ENCODE results near the gene CAMK2B. TPM values are rescaled to one million over a fixed set of nuclear protein-coding genes. Genes with fewer than 3 reads are reported as not detected.

CAMK2B gene
- total RNA-seq, 1 donor from 2014 or later: 9.3 TPM

- no peaks in the 10 kb centered on the region for H3K9me3 Mint-ChIP-seq (ENCODE audit: low read depth)
- H3K36me3 Mint-ChIP-seq (ENCODE audit: insufficient read depth): no peaks in the 10 kb centered on the region
- no peaks in the 10 kb centered on the region for H3K4me1 Mint-ChIP-seq (ENCODE audit: low read depth)
- H3K27ac Mint-ChIP-seq: peak overlapping the region; percentile 30
- TF ChIP-seq CTCF (IDR thresholded peaks at IDR 0.05; ENCODE audit: unreplicated experiment): no peak
- peaks cover 66% of the 10 kb centered on the region for H3K27me3 Mint-ChIP-seq
- no peak overlapping the region for H3K4me3 Mint-ChIP-seq (ENCODE audit: low read depth)
- no peak for DNase-seq (ENCODE audit: low spot score, unreplicated experiment)
Observed at GRCh38 chr7:44292420-44292817, 33.0 kb downstream of the CAMK2B start.

GRCh38 chr7:44291733-44292419, 33.5 kb downstream of the CAMK2B start:
- no peaks in the 10 kb centered on the region for H3K4me1 Mint-ChIP-seq (ENCODE audit: low read depth)
- H3K27ac Mint-ChIP-seq: peak overlapping the region; percentile 30
- no peak overlapping the region for H3K4me3 Mint-ChIP-seq (ENCODE audit: low read depth)
- no peaks in the 10 kb centered on the region for H3K9me3 Mint-ChIP-seq (ENCODE audit: low read depth)
- H3K27me3 Mint-ChIP-seq: peaks cover 61% of the 10 kb centered on the region
- no peak for TF ChIP-seq CTCF (IDR thresholded peaks at IDR 0.05; ENCODE audit: unreplicated experiment)
- H3K36me3 Mint-ChIP-seq (ENCODE audit: insufficient read depth): no peaks in the 10 kb centered on the region
- DNase-seq (ENCODE audit: low spot score, unreplicated experiment): no peak

GRCh38 chr7:44291066-44291732, 34.2 kb downstream of the CAMK2B start:
- peak; percentile 5 for DNase-seq (ENCODE audit: low spot score, unreplicated experiment)
- Mint-ChIP-seq H3K4me1 (ENCODE audit: low read depth) (no peaks in the 10 kb centered on the region), H3K9me3 (ENCODE audit: low read depth) (no peaks in the 10 kb centered on the region), H3K27ac (no peak overlapping the region), H3K4me3 (ENCODE audit: low read depth) (no peak overlapping the region), H3K36me3 (ENCODE audit: insufficient read depth) (no peaks in the 10 kb centered on the region), H3K27me3 (peaks cover 54% of the 10 kb centered on the region)
- no peak for TF ChIP-seq CTCF (IDR thresholded peaks at IDR 0.05; ENCODE audit: unreplicated experiment)

- no peak overlapping the region for H3K4me3 Mint-ChIP-seq (ENCODE audit: low read depth)
- no peak for TF ChIP-seq CTCF (IDR thresholded peaks at IDR 0.05; ENCODE audit: unreplicated experiment)
- peaks cover 44% of the 10 kb centered on the region for H3K27me3 Mint-ChIP-seq
Observed at GRCh38 chr7:44290252-44290620, 35.2 kb downstream of the CAMK2B start.

GRCh38 chr7:44289341-44290251, 35.8 kb downstream of the CAMK2B start:
- peak; percentile 7 for DNase-seq (ENCODE audit: low spot score, unreplicated experiment)
- no peak for TF ChIP-seq CTCF (IDR thresholded peaks at IDR 0.05; ENCODE audit: unreplicated experiment)
- no peaks in the 10 kb centered on the region for H3K4me1 Mint-ChIP-seq (ENCODE audit: low read depth)
- no peak overlapping the region for H3K27ac Mint-ChIP-seq
- no peaks in the 10 kb centered on the region for H3K9me3 Mint-ChIP-seq (ENCODE audit: low read depth)
- H3K4me3 Mint-ChIP-seq (ENCODE audit: low read depth): no peak overlapping the region
- peaks cover 38% of the 10 kb centered on the region for H3K27me3 Mint-ChIP-seq
- H3K36me3 Mint-ChIP-seq (ENCODE audit: insufficient read depth): no peaks in the 10 kb centered on the region

More at GRCh38 chr7:44290252-44290620, 35.2 kb downstream of the CAMK2B start:
- no peak overlapping the region for H3K27ac Mint-ChIP-seq
- H3K9me3 Mint-ChIP-seq (ENCODE audit: low read depth): no peaks in the 10 kb centered on the region
- H3K36me3 Mint-ChIP-seq (ENCODE audit: insufficient read depth): no peaks in the 10 kb centered on the region
- DNase-seq (ENCODE audit: low spot score, unreplicated experiment): peak; percentile 7
- no peaks in the 10 kb centered on the region for H3K4me1 Mint-ChIP-seq (ENCODE audit: low read depth)

All from progenitor cell of endocrine pancreas (in vitro differentiated cells).